ENCODE measurements around the gene PAFAH2.
"Not testable (repeated sequence)": the region's sequence is repeated elsewhere in the genome, so short reads cannot be mapped to it uniquely, and the experiment has no call there.

PAFAH2 gene

GRCh38 chr1:25971811-25972180 is 26.1 kb downstream of the PAFAH2 start:
- Mint-ChIP-seq H3K4me1 (peaks cover 34% of the 10 kb centered on the region), H3K27ac (peak overlapping the region; percentile 87), H3K36me3 (peaks cover 59% of the 10 kb centered on the region), H3K4me3 (peak overlapping the region; percentile 6), H3K27me3 (no peaks in the 10 kb centered on the region), H3K9me3 (no peaks in the 10 kb centered on the region)
- CTCF ChIA-PET, result interaction anchor here (0.9 to 3.5 kb wide), 8 partner anchors 18 to 173 kb away, joined by 3 to 21 read pairs (median 4); partner anchors contain the start of gene PAFAH2
- no peak for DNase-seq

GRCh38 chr1:25971066-25971810 is 26.6 kb downstream of the PAFAH2 start:
- H3K27ac Mint-ChIP-seq, result peak overlapping the region; percentile 87
- peak overlapping the region; percentile 6 for H3K4me3 Mint-ChIP-seq
- CTCF ChIA-PET, result interaction anchor here (0.8 to 3.5 kb wide), 9 partner anchors 9 to 174 kb away, joined by 3 to 21 read pairs (median 4); partner anchors contain the start of gene PAFAH2
- peaks cover 34% of the 10 kb centered on the region for H3K4me1 Mint-ChIP-seq
- H3K9me3 Mint-ChIP-seq, result no peaks in the 10 kb centered on the region
- H3K27me3 Mint-ChIP-seq, result no peaks in the 10 kb centered on the region
- H3K36me3 Mint-ChIP-seq, result peaks cover 56% of the 10 kb centered on the region
- DNase-seq, result peak; percentile 48

GRCh38 chr1:25967308-25967707 is 30.6 kb downstream of the PAFAH2 start:
- CTCF ChIA-PET, result interaction anchor here (1.7 kb wide), 1 partner anchor 30 kb away, joined by 6 read pairs; the partner anchor contains the start of gene PAFAH2
- Mint-ChIP-seq H3K27me3 (no peaks in the 10 kb centered on the region), H3K36me3 (peaks cover 54% of the 10 kb centered on the region), H3K4me1 (peaks cover 26% of the 10 kb centered on the region), H3K9me3 (no peaks in the 10 kb centered on the region), H3K27ac (peak overlapping the region; percentile 3), H3K4me3 (no peak overlapping the region)
- no peak for DNase-seq

- CTCF ChIA-PET, result interaction anchor here (0.6 kb wide), 1 partner anchor 83 kb away, joined by 6 read pairs; no protein-coding TSS in a partner anchor
These were observed 38.3 kb downstream of the PAFAH2 start for GRCh38 chr1:25959611-25960010.

GRCh38 chr1:25958465-25958864 is 39.4 kb downstream of the PAFAH2 start:
- Mint-ChIP-seq H3K4me1 (peaks cover 4% of the 10 kb centered on the region), H3K36me3 (peaks cover 52% of the 10 kb centered on the region), H3K4me3 (no peak overlapping the region), H3K27ac (no peak overlapping the region), H3K9me3 (peaks cover 3% of the 10 kb centered on the region), H3K27me3 (no peaks in the 10 kb centered on the region)
- DNase-seq, result no peak
- CTCF ChIA-PET, result no interaction called here

More at GRCh38 chr1:25959611-25960010, 38.3 kb downstream of the PAFAH2 start:
- Mint-ChIP-seq H3K36me3 (peaks cover 61% of the 10 kb centered on the region), H3K4me1 (no peaks in the 10 kb centered on the region), H3K9me3 (peaks cover 3% of the 10 kb centered on the region), H3K27ac (no peak overlapping the region), H3K27me3 (no peaks in the 10 kb centered on the region), H3K4me3 (no peak overlapping the region)
- DNase-seq, result no peak

GRCh38 chr1:25955553-25955952 is 42.3 kb downstream of the PAFAH2 start:
- peaks cover 4% of the 10 kb centered on the region for H3K4me1 Mint-ChIP-seq
- peaks cover 3% of the 10 kb centered on the region for H3K9me3 Mint-ChIP-seq
- H3K27me3 Mint-ChIP-seq, result no peaks in the 10 kb centered on the region
- CTCF ChIA-PET, result interaction anchor here (1.2 kb wide), 1 partner anchor 23 kb away, joined by 3 read pairs; no protein-coding TSS in a partner anchor
- H3K36me3 Mint-ChIP-seq, result peaks cover 33% of the 10 kb centered on the region
- no peak for DNase-seq
- H3K4me3 Mint-ChIP-seq, result no peak overlapping the region
- no peak overlapping the region for H3K27ac Mint-ChIP-seq

- CTCF ChIA-PET, result interaction anchor here (1.2 kb wide), 1 partner anchor 22 kb away, joined by 3 read pairs; no protein-coding TSS in a partner anchor
- Mint-ChIP-seq H3K4me3 (no peak overlapping the region), H3K4me1 (peaks cover 4% of the 10 kb centered on the region), H3K9me3 (peaks cover 3% of the 10 kb centered on the region), H3K36me3 (peaks cover 23% of the 10 kb centered on the region), H3K27me3 (no peaks in the 10 kb centered on the region), H3K27ac (peak overlapping the region; percentile 12)
- DNase-seq, result no peak
These were observed 43.5 kb downstream of the PAFAH2 start for GRCh38 chr1:25954282-25954938.

- H3K9me3 Mint-ChIP-seq, result no peaks in the 10 kb centered on the region
- H3K4me3 Mint-ChIP-seq, result no peak overlapping the region
- H3K4me1 Mint-ChIP-seq, result peaks cover 4% of the 10 kb centered on the region
- H3K36me3 Mint-ChIP-seq, result peaks cover 9% of the 10 kb centered on the region
- CTCF ChIA-PET, result no interaction called here
- H3K27me3 Mint-ChIP-seq, result no peaks in the 10 kb centered on the region
- H3K27ac Mint-ChIP-seq, result no peak overlapping the region
- no peak for DNase-seq
These were observed 44.9 kb downstream of the PAFAH2 start for GRCh38 chr1:25952841-25953401.

- Mint-ChIP-seq H3K9me3 (peaks cover 3% of the 10 kb centered on the region), H3K4me3 (no peak overlapping the region), H3K27ac (no peak overlapping the region), H3K4me1 (no peaks in the 10 kb centered on the region), H3K27me3 (peaks cover 12% of the 10 kb centered on the region), H3K36me3 (no peaks in the 10 kb centered on the region)
- CTCF ChIA-PET, result interaction anchor here (1.5 kb wide), 1 partner anchor 22 kb away, joined by 4 read pairs; no protein-coding TSS in a partner anchor
- DNase-seq, result no peak
These were observed 49.2 kb downstream of the PAFAH2 start for GRCh38 chr1:25948641-25949040.

- CTCF ChIA-PET, result no interaction called here
- Mint-ChIP-seq H3K4me1 (no peaks in the 10 kb centered on the region), H3K27ac (no peak overlapping the region), H3K27me3 (peaks cover 13% of the 10 kb centered on the region), H3K36me3 (no peaks in the 10 kb centered on the region), H3K4me3 (no peak overlapping the region), H3K9me3 (peaks cover 9% of the 10 kb centered on the region)
- no peak for DNase-seq
These were observed 50.8 kb downstream of the PAFAH2 start for GRCh38 chr1:25947027-25947426.

- Mint-ChIP-seq H3K27me3 (peaks cover 13% of the 10 kb centered on the region), H3K27ac (no peak overlapping the region), H3K4me3 (no peak overlapping the region), H3K36me3 (no peaks in the 10 kb centered on the region), H3K4me1 (no peaks in the 10 kb centered on the region), H3K9me3 (peaks cover 9% of the 10 kb centered on the region)
- DNase-seq, result no peak
- CTCF ChIA-PET, result no interaction called here
These were observed 52.1 kb downstream of the PAFAH2 start for GRCh38 chr1:25945761-25946160.

GRCh38 chr1:25944986-25945385 is 52.9 kb downstream of the PAFAH2 start:
- CTCF ChIA-PET, result interaction anchor here (1.0 kb wide), 1 partner anchor 52 kb away, joined by 3 read pairs; no protein-coding TSS in a partner anchor
- no peak overlapping the region for H3K27ac Mint-ChIP-seq
- peaks cover 16% of the 10 kb centered on the region for H3K27me3 Mint-ChIP-seq
- DNase-seq, result no peak
- no peak overlapping the region for H3K4me3 Mint-ChIP-seq
- no peaks in the 10 kb centered on the region for H3K36me3 Mint-ChIP-seq
- no peaks in the 10 kb centered on the region for H3K4me1 Mint-ChIP-seq
- H3K9me3 Mint-ChIP-seq, result peaks cover 9% of the 10 kb centered on the region

- Mint-ChIP-seq H3K27me3 (peaks cover 19% of the 10 kb centered on the region), H3K27ac (peak overlapping the region; percentile 45)
- H3K9me3 Mint-ChIP-seq, CTCF ChIA-PET, DNase-seq, H3K36me3 Mint-ChIP-seq, H3K4me1 Mint-ChIP-seq, H3K4me3 Mint-ChIP-seq: not testable (repeated sequence)
These were observed 54.4 kb downstream of the PAFAH2 start for GRCh38 chr1:25943511-25943910.

- H3K27ac Mint-ChIP-seq, result no peak overlapping the region
- DNase-seq, result no peak
- H3K9me3 Mint-ChIP-seq, result no peaks in the 10 kb centered on the region
- no peak overlapping the region for H3K4me3 Mint-ChIP-seq
- no peaks in the 10 kb centered on the region for H3K4me1 Mint-ChIP-seq
- CTCF ChIA-PET, result no interaction called here
- no peaks in the 10 kb centered on the region for H3K36me3 Mint-ChIP-seq
- peaks cover 25% of the 10 kb centered on the region for H3K27me3 Mint-ChIP-seq
These were observed 60.9 kb downstream of the PAFAH2 start for GRCh38 chr1:25936947-25937346.
